Gastrocnemius medialis (tissue), 4 donors: ENCODE results near the gene UBE2S.

Source experiments
- CTCF ChIP-seq, 5 experiments: fragments of 450-650 bp in 3 of 5; fragments of 200-600 bp in 2 of 5; sonication (generic) in 2 of 5; IDR thresholded peaks in 4 of 5; conservative IDR thresholded peaks in 1 of 5; 1 replicate in 4 of 5; 2 replicates in 1 of 5; pipeline ENCODE4 v1.5.1; 2016 to 2019; ENCODE audit warnings: antibody characterized with exemption in 5 of 5, mild to moderate bottlenecking in 3 of 5, moderate library complexity in 3 of 5
- POLR2A ChIP-seq, 2 donors: fragments of 450-650 bp; IDR thresholded peaks; one replicate each; pipeline ENCODE4 v1.6.1; 2017; ENCODE audit warnings: antibody characterized with exemption in 2 of 2, mild to moderate bottlenecking in 2 of 2, moderate library complexity in 2 of 2

GRCh38 chr19:55443824-55444480 is 36.4 kb upstream of the UBE2S start:
- TF ChIP-seq POLR2A (IDR thresholded peaks at IDR 0.05): no peak
- no peak for TF ChIP-seq CTCF (IDR thresholded peaks at IDR 0.05 in 4 of 5, conservative IDR thresholded peaks at IDR 0.05 in 1 of 5)
